Osteoblast (primary cell): ENCODE data around the gene XG. TPM values are rescaled to one million over a fixed set of nuclear protein-coding genes. Genes with fewer than 3 reads are reported as not detected.
A peak's percentile ranks its signal among the peaks of the same experiment; 100 is the strongest.

Experiments used
- DNase-seq: peaks from one replicate; pipeline ENCODE4 v3.0.0; 2011; ENCODE audit warnings: low spot score, mixed read lengths; ENCODE audit not compliant: insufficient read length; ENCODE audit errors: missing footprints
- H2AFZ ChIP-seq: 2 replicates; pipeline ENCODE4 v1.6.0; 2011; ENCODE audit warnings: mild to moderate bottlenecking, low read length
- H3K27ac ChIP-seq: 2 replicates; pipeline ENCODE4 v1.5.1; 2011; ENCODE audit warnings: mild to moderate bottlenecking, low read depth, low read length, moderate library complexity
- H3K27me3 ChIP-seq: 2 replicates; pipeline ENCODE4 v1.6.0; 2012; ENCODE audit warnings: mild to moderate bottlenecking, control low read depth, inconsistent platforms, low read length, moderate library complexity; ENCODE audit not compliant: insufficient read depth
- H3K36me3 ChIP-seq: 2 replicates; pipeline ENCODE4 v1.5.1; 2011; ENCODE audit warnings: mild to moderate bottlenecking, low read length, control low read depth, moderate library complexity; ENCODE audit not compliant: insufficient read depth
- H3K4me1 ChIP-seq: 2 replicates; pipeline ENCODE4 v1.5.1; 2011; ENCODE audit warnings: mild to moderate bottlenecking, low read length, control low read depth, moderate library complexity; ENCODE audit not compliant: insufficient read depth
- H3K4me2 ChIP-seq: 2 replicates; pipeline ENCODE4 v1.6.0; 2011; ENCODE audit warnings: mild to moderate bottlenecking, low read length; ENCODE audit not compliant: insufficient read depth
- H3K4me3 ChIP-seq: fragments of 200-600 bp; sonication (generic); 3 replicates; pipeline ENCODE4 v1.5.1; 2012; ENCODE audit warnings: mild to moderate bottlenecking, low read length, inconsistent platforms; ENCODE audit not compliant: insufficient read depth
- H3K79me2 ChIP-seq: 2 replicates; pipeline ENCODE4 v1.6.0; 2012; ENCODE audit warnings: mild to moderate bottlenecking, low read length, control low read depth, inconsistent platforms; ENCODE audit not compliant: insufficient read depth
- H3K9me3 ChIP-seq: 2 replicates; pipeline ENCODE4 v1.5.1; 2011; ENCODE audit warnings: low read depth, low read length, control low read depth
- H4K20me1 ChIP-seq: 2 replicates; pipeline ENCODE4 v1.6.0; 2012; ENCODE audit warnings: mild to moderate bottlenecking, low read length, control low read depth; ENCODE audit not compliant: insufficient read depth
- total RNA-seq: library from RNA; depleted of rRNA; stranded (reverse); fragments of >200 nt; gene quantifications from 2 replicates; pipeline ENCODE4 v1.2.3, GENCODE V29; 2012
- TF ChIP-seq, protein P1 (sequence below): IDR thresholded peaks from 2 replicates; pipeline ENCODE4 v1.5.1; 2011; ENCODE audit warnings: mild to moderate bottlenecking, low read depth, low read length, moderate library complexity; ENCODE audit errors: extremely low read depth

The XG gene
- total RNA-seq, 1 donor = 4.0 TPM

DNA sequence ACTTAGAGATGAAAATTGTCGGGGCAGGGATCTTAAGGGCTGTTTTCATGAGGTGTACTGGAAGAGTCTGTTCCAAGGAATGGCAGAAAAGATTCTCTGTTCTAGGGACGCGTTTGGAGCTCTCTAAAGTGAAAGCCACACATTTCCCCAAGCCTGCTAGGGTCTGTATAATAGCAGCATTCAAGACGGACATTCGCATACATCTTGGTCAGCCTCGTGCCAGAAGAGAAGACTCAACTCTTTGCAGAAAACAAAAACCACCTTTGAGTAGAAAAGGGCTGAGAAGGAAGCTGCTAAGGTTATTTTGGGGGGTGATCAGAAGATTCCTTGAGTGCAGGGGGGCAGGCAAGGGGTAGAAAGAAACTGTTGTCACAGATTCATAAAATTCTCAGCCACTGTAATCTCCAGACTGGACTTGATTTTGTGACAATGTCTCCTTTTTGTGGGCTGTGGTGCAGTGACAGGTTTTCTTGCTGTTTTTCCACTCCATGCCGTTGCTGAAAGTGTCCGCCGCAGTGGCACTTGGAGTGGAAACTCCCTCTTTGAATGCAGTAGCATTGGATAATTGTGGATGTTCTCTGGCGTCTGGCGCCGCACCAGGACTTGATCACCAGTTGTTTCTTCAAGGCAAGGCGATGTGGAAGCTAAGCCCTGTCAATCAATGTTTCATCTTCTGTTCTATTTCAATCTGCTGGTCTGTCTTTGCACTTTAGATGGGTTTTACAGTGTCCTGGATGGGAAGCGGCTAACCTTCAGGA is 79.8 kb downstream of the XG start:
- no peaks in the 10 kb centered on the region for H4K20me1 ChIP-seq
- H3K9me3 ChIP-seq = no peaks in the 10 kb centered on the region
- TF ChIP-seq, protein P1, sequence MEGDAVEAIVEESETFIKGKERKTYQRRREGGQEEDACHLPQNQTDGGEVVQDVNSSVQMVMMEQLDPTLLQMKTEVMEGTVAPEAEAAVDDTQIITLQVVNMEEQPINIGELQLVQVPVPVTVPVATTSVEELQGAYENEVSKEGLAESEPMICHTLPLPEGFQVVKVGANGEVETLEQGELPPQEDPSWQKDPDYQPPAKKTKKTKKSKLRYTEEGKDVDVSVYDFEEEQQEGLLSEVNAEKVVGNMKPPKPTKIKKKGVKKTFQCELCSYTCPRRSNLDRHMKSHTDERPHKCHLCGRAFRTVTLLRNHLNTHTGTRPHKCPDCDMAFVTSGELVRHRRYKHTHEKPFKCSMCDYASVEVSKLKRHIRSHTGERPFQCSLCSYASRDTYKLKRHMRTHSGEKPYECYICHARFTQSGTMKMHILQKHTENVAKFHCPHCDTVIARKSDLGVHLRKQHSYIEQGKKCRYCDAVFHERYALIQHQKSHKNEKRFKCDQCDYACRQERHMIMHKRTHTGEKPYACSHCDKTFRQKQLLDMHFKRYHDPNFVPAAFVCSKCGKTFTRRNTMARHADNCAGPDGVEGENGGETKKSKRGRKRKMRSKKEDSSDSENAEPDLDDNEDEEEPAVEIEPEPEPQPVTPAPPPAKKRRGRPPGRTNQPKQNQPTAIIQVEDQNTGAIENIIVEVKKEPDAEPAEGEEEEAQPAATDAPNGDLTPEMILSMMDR = no peak
- no peak overlapping the region for H3K4me3 ChIP-seq
- no peak overlapping the region for H3K4me2 ChIP-seq
- no peak overlapping the region for H3K27ac ChIP-seq
- H3K36me3 ChIP-seq = no peaks in the 10 kb centered on the region
- no peak overlapping the region for H2AFZ ChIP-seq
- no peaks in the 10 kb centered on the region for H3K79me2 ChIP-seq
- H3K27me3 ChIP-seq = peaks cover 28% of the 10 kb centered on the region
- no peaks in the 10 kb centered on the region for H3K4me1 ChIP-seq
- DNase-seq = no peak

GRCh38 chrX:2837961-2838360 is 86.1 kb downstream of the XG start:
- no peak for DNase-seq
- Histone ChIP-seq H3K36me3 (no peaks in the 10 kb centered on the region), H3K79me2 (no peaks in the 10 kb centered on the region), H3K4me3 (no peak overlapping the region), H3K27me3 (no peaks in the 10 kb centered on the region), H4K20me1 (no peaks in the 10 kb centered on the region), H2AFZ (no peak overlapping the region), H3K4me1 (no peaks in the 10 kb centered on the region), H3K4me2 (no peak overlapping the region), H3K27ac (no peak overlapping the region), H3K9me3 (no peaks in the 10 kb centered on the region)
- TF ChIP-seq, protein P1 = no peak

DNA sequence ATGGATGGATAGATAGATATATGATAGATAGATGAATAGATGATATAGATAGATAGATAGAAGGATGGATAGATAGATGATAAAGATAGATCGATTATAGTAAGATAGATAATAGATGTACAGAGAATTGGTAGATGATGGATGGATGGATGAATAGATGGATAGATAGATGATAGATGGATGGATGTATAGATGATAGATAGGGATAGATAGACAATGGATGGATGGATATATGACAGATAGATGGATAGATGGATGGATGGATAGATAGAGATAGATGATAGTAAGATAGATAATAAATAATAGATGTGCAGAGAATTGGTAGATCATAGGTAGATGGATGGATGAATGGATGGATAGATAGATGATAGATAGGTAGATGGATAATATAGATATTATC is 89.1 kb downstream of the XG start:
- no peak for DNase-seq
- no peak overlapping the region for H3K27ac ChIP-seq
- H2AFZ ChIP-seq = no peak overlapping the region
- H3K79me2 ChIP-seq = no peaks in the 10 kb centered on the region
- no peaks in the 10 kb centered on the region for H4K20me1 ChIP-seq
- H3K4me3 ChIP-seq = no peak overlapping the region
- H3K4me1 ChIP-seq = no peaks in the 10 kb centered on the region
- H3K27me3 ChIP-seq = no peaks in the 10 kb centered on the region
- TF ChIP-seq, protein P1 = no peak
- no peaks in the 10 kb centered on the region for H3K36me3 ChIP-seq
- no peaks in the 10 kb centered on the region for H3K9me3 ChIP-seq
- H3K4me2 ChIP-seq = no peak overlapping the region

DNA sequence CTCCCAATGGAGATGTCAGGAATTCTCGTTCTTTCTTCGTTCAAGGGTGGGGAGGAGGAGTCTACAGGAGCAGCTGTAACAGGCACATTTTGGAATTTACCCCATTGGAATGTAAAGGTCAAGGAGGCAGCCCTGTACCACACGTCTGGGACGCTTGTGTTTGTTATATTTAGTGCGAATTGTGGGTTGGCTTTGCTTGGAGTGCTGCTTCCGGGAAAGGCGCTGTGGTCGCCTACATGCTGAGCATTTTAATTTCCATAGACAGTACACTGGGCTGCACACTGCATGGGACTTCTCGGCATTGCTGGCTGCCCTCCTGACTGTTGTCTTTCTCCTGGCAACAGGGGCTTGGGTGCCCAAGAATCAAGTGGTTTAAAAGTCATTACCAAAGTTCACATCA is 89.7 kb downstream of the XG start:
- H4K20me1 ChIP-seq = no peaks in the 10 kb centered on the region
- peak overlapping the region; percentile 85 for H2AFZ ChIP-seq
- no peak for DNase-seq
- peak overlapping the region; percentile 34 for H3K4me2 ChIP-seq
- H3K4me1 ChIP-seq = no peaks in the 10 kb centered on the region
- TF ChIP-seq, protein P1 = no peak
- H3K27me3 ChIP-seq = no peaks in the 10 kb centered on the region
- H3K27ac ChIP-seq = no peak overlapping the region
- H3K9me3 ChIP-seq = no peaks in the 10 kb centered on the region
- H3K79me2 ChIP-seq = no peaks in the 10 kb centered on the region
- no peaks in the 10 kb centered on the region for H3K36me3 ChIP-seq
- no peak overlapping the region for H3K4me3 ChIP-seq
